ENCODE results near the gene GNG8. TPM values are rescaled to one million over a fixed set of nuclear protein-coding genes. Genes with fewer than 3 reads are reported as not detected.

The GNG8 gene
- total RNA-seq, 2 donors from 2014 or later = 9.6 TPM; not detected in 1

- Mint-ChIP-seq H3K36me3 (ENCODE audit: low read depth) (peaks cover 5% of the 10 kb centered on the region), H3K27me3 (peaks cover 34% of the 10 kb centered on the region), H3K4me1 (peaks cover 11% of the 10 kb centered on the region), H3K4me3 (peak overlapping the region; percentile 12), H3K27ac (peak overlapping the region; percentile 67), H3K9me3 (no peaks in the 10 kb centered on the region)
- peak; percentile 6 for ATAC-seq (replicated peaks)
Observed at GRCh38 chr19:46656541-46656940, 20.5 kb upstream of the GNG8 start.

- H3K4me3 Mint-ChIP-seq = no peak overlapping the region
- H3K27me3 Mint-ChIP-seq = peaks cover 40% of the 10 kb centered on the region
- H3K4me1 Mint-ChIP-seq = peaks cover 7% of the 10 kb centered on the region
- no peak for ATAC-seq (replicated peaks)
- H3K27ac Mint-ChIP-seq = no peak overlapping the region
- H3K36me3 Mint-ChIP-seq (ENCODE audit: low read depth) = peaks cover 15% of the 10 kb centered on the region
- no peaks in the 10 kb centered on the region for H3K9me3 Mint-ChIP-seq
Observed at GRCh38 chr19:46654621-46655152, 18.7 kb upstream of the GNG8 start.

- Mint-ChIP-seq H3K4me3 (no peak overlapping the region), H3K4me1 (peaks cover 5% of the 10 kb centered on the region), H3K27me3 (peaks cover 39% of the 10 kb centered on the region), H3K9me3 (no peaks in the 10 kb centered on the region), H3K36me3 (ENCODE audit: low read depth) (peaks cover 18% of the 10 kb centered on the region), H3K27ac (no peak overlapping the region)
- no peak for ATAC-seq (replicated peaks)
Observed at GRCh38 chr19:46650445-46650844, 14.4 kb upstream of the GNG8 start.

GRCh38 chr19:46648961-46649960, 13.3 kb upstream of the GNG8 start:
- no peaks in the 10 kb centered on the region for H3K9me3 Mint-ChIP-seq
- no peak for ATAC-seq (replicated peaks)
- H3K4me1 Mint-ChIP-seq = peaks cover 5% of the 10 kb centered on the region
- peaks cover 18% of the 10 kb centered on the region for H3K36me3 Mint-ChIP-seq (ENCODE audit: low read depth)
- H3K4me3 Mint-ChIP-seq = no peak overlapping the region
- H3K27me3 Mint-ChIP-seq = peaks cover 34% of the 10 kb centered on the region
- no peak overlapping the region for H3K27ac Mint-ChIP-seq

GRCh38 chr19:46648060-46648960, 12.3 kb upstream of the GNG8 start:
- Mint-ChIP-seq H3K9me3 (no peaks in the 10 kb centered on the region), H3K27me3 (peaks cover 30% of the 10 kb centered on the region), H3K27ac (no peak overlapping the region), H3K36me3 (ENCODE audit: low read depth) (peaks cover 18% of the 10 kb centered on the region), H3K4me3 (peak overlapping the region; percentile 31), H3K4me1 (peaks cover 5% of the 10 kb centered on the region)
- peak; percentile 50 for ATAC-seq (replicated peaks)

GRCh38 chr19:46646402-46646801, 10.4 kb upstream of the GNG8 start:
- H3K36me3 Mint-ChIP-seq (ENCODE audit: low read depth) = peaks cover 18% of the 10 kb centered on the region
- H3K4me1 Mint-ChIP-seq = peaks cover 5% of the 10 kb centered on the region
- H3K27me3 Mint-ChIP-seq = peaks cover 24% of the 10 kb centered on the region
- ATAC-seq (replicated peaks) = peak; percentile 39
- no peak overlapping the region for H3K27ac Mint-ChIP-seq
- H3K9me3 Mint-ChIP-seq = no peaks in the 10 kb centered on the region
- no peak overlapping the region for H3K4me3 Mint-ChIP-seq

GRCh38 chr19:46644720-46645119, 8.7 kb upstream of the GNG8 start:
- no peak for ATAC-seq (replicated peaks)
- H3K9me3 Mint-ChIP-seq = no peaks in the 10 kb centered on the region
- H3K4me3 Mint-ChIP-seq = no peak overlapping the region
- peaks cover 19% of the 10 kb centered on the region for H3K27me3 Mint-ChIP-seq
- H3K36me3 Mint-ChIP-seq (ENCODE audit: low read depth) = peaks cover 8% of the 10 kb centered on the region
- peaks cover 5% of the 10 kb centered on the region for H3K4me1 Mint-ChIP-seq
- H3K27ac Mint-ChIP-seq = no peak overlapping the region

GRCh38 chr19:46640656-46641055, 4.7 kb upstream of the GNG8 start:
- peaks cover 5% of the 10 kb centered on the region for H3K27me3 Mint-ChIP-seq
- no peaks in the 10 kb centered on the region for H3K36me3 Mint-ChIP-seq (ENCODE audit: low read depth)
- ATAC-seq (replicated peaks) = no peak
- H3K9me3 Mint-ChIP-seq = no peaks in the 10 kb centered on the region
- H3K4me3 Mint-ChIP-seq = no peak overlapping the region
- no peaks in the 10 kb centered on the region for H3K4me1 Mint-ChIP-seq
- H3K27ac Mint-ChIP-seq = no peak overlapping the region

GRCh38 chr19:46639358-46640182, 3.6 kb upstream of the GNG8 start:
- H3K27ac Mint-ChIP-seq = no peak overlapping the region
- no peaks in the 10 kb centered on the region for H3K4me1 Mint-ChIP-seq
- peaks cover 4% of the 10 kb centered on the region for H3K27me3 Mint-ChIP-seq
- ATAC-seq (replicated peaks) = peak; percentile 10
- H3K36me3 Mint-ChIP-seq (ENCODE audit: low read depth) = no peaks in the 10 kb centered on the region
- H3K4me3 Mint-ChIP-seq = no peak overlapping the region
- no peaks in the 10 kb centered on the region for H3K9me3 Mint-ChIP-seq

GRCh38 chr19:46637224-46637623, 1.2 kb upstream of the GNG8 start:
- Mint-ChIP-seq H3K4me1 (peaks cover 10% of the 10 kb centered on the region), H3K4me3 (no peak overlapping the region), H3K27me3 (peaks cover 4% of the 10 kb centered on the region), H3K36me3 (ENCODE audit: low read depth) (peaks cover 6% of the 10 kb centered on the region), H3K27ac (no peak overlapping the region), H3K9me3 (no peaks in the 10 kb centered on the region)
- no peak for ATAC-seq (replicated peaks)

- Mint-ChIP-seq H3K27me3 (no peaks in the 10 kb centered on the region), H3K36me3 (ENCODE audit: low read depth) (peaks cover 6% of the 10 kb centered on the region), H3K4me1 (peaks cover 10% of the 10 kb centered on the region), H3K9me3 (no peaks in the 10 kb centered on the region), H3K4me3 (no peak overlapping the region), H3K27ac (no peak overlapping the region)
- no peak for ATAC-seq (replicated peaks)
Observed at GRCh38 chr19:46634656-46635218, 1.3 kb downstream of the GNG8 start.

GRCh38 chr19:46634045-46634655, 1.9 kb downstream of the GNG8 start:
- H3K27me3 Mint-ChIP-seq = no peaks in the 10 kb centered on the region
- peak; percentile 48 for ATAC-seq (replicated peaks)
- H3K27ac Mint-ChIP-seq = peak overlapping the region; percentile 29
- H3K4me1 Mint-ChIP-seq = peaks cover 10% of the 10 kb centered on the region
- peaks cover 6% of the 10 kb centered on the region for H3K36me3 Mint-ChIP-seq (ENCODE audit: low read depth)
- H3K4me3 Mint-ChIP-seq = no peak overlapping the region
- no peaks in the 10 kb centered on the region for H3K9me3 Mint-ChIP-seq

GRCh38 chr19:46633130-46633529, 2.9 kb downstream of the GNG8 start:
- no peaks in the 10 kb centered on the region for H3K9me3 Mint-ChIP-seq
- H3K4me1 Mint-ChIP-seq = peaks cover 10% of the 10 kb centered on the region
- H3K36me3 Mint-ChIP-seq (ENCODE audit: low read depth) = peaks cover 6% of the 10 kb centered on the region
- no peak for ATAC-seq (replicated peaks)
- no peaks in the 10 kb centered on the region for H3K27me3 Mint-ChIP-seq
- H3K4me3 Mint-ChIP-seq = no peak overlapping the region
- peak overlapping the region; percentile 29 for H3K27ac Mint-ChIP-seq
